D721Med (cell line): ENCODE measurements around the gene SIMC1.

Source experiments
- DNase-seq: peaks from one replicate; pipeline ENCODE4 v3.0.0; 2011; ENCODE audit warnings: low spot score; ENCODE audit not compliant: insufficient read length
- FAIRE-seq: peaks from 2 replicates; lab custom pipeline; 2011; peaks lifted over from hg19 to GRCh38; lab: Jason Lieb, UNC
- TF ChIP-seq, protein P1 (sequence below): IDR thresholded peaks from 2 replicates; pipeline ENCODE4 v1.5.1; 2012; ENCODE audit warnings: mild to moderate bottlenecking, control low read depth; ENCODE audit not compliant: insufficient read depth; ENCODE audit errors: missing control alignments

SIMC1 gene

GRCh38 chr5:176317534-176318374, 79.5 kb downstream of the SIMC1 start:
- TF ChIP-seq, protein P1, sequence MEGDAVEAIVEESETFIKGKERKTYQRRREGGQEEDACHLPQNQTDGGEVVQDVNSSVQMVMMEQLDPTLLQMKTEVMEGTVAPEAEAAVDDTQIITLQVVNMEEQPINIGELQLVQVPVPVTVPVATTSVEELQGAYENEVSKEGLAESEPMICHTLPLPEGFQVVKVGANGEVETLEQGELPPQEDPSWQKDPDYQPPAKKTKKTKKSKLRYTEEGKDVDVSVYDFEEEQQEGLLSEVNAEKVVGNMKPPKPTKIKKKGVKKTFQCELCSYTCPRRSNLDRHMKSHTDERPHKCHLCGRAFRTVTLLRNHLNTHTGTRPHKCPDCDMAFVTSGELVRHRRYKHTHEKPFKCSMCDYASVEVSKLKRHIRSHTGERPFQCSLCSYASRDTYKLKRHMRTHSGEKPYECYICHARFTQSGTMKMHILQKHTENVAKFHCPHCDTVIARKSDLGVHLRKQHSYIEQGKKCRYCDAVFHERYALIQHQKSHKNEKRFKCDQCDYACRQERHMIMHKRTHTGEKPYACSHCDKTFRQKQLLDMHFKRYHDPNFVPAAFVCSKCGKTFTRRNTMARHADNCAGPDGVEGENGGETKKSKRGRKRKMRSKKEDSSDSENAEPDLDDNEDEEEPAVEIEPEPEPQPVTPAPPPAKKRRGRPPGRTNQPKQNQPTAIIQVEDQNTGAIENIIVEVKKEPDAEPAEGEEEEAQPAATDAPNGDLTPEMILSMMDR, result no peak
- no peak for DNase-seq
- FAIRE-seq, result no peak

DNA sequence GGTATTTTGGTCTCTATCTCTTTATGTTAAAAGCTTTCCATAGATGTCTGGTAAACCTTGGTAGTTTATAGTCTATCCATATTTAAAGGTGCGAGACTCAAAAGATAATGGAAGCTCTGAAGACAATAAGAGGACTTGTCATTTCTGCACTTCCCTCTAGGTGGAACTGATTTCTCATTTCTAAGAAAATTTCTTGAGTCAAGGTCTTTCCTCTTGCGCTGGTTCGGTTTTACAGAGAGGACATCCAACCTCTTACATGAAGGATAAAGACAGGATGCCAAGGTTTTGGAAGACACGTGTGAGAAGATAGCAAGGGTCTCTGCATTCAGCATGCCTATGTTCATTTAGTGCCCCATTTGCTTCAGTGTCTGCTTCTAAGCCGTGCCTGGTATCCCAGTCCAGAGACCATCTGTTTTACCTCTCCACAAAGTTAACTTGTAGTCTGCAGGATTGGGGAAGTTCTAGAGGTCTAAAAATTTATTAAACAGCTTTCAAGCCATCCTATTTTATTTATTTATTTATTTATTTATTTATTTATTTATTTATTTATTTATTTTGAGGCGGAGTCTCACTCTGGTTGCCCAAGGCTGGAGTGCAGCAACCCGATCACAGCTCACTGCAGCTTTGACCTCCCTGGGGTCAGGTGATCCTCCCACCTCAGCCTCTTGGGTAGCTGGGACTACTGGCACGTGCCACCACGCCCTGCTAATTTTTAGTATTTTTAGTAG, 81.8 kb downstream of the SIMC1 start:
- no peak for FAIRE-seq
- TF ChIP-seq, protein P1, result peak; percentile 28
- no peak for DNase-seq

DNA sequence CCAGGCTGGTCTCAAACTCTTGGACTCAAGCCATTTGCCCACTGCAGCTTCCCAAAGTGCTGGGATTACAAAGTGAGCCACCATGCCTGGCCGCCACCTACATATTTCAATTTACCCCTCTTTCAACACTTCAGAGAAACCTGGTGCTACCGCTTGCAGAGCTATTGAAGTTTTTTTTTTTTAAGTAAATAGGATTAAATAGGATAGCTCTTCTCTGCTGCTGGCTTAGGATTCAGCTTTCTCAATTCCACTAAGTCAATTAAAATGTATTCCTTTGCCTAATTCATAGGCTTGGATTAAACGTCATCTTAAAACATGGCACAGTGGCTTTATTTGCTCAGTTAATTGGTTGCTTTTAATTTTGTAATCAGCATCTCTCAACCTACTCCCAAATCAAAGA, 82.4 kb downstream of the SIMC1 start:
- FAIRE-seq (peak; percentile 51), DNase-seq (peak; percentile 38)
- TF ChIP-seq, protein P1, result no peak

- DNase-seq, result no peak
- no peak for FAIRE-seq
These were observed 96.0 kb downstream of the SIMC1 start for GRCh38 chr5:176334031-176334770.

GRCh38 chr5:176337913-176338312, 99.7 kb downstream of the SIMC1 start:
- DNase-seq (no peak), FAIRE-seq (no peak)
- TF ChIP-seq, protein P1, result no peak

More at GRCh38 chr5:176334031-176334770, 96.0 kb downstream of the SIMC1 start:
- TF ChIP-seq, protein P1, result no peak

GRCh38 chr5:176339304-176339703, 101.1 kb downstream of the SIMC1 start:
- DNase-seq, result no peak
- TF ChIP-seq, protein P1, result no peak
- no peak for FAIRE-seq
